Measurements from ENCODE around the gene ARHGEF11. TPM values are rescaled to one million over a fixed set of nuclear protein-coding genes. Genes with fewer than 3 reads are reported as not detected.

ARHGEF11 gene
- total and polyA plus RNA-seq, 9 of the 15 experiments (the other 6 are each of a cell fraction or from before 2014, with no cell fraction given): 0.14 to 15.5 (median 9.0) TPM

GRCh38 chr1:157005965-157006364 lies 39.6 kb downstream of the ARHGEF11 start:
- FAIRE-seq (no peak), DNase-seq (ENCODE audit: extremely low read depth in 1 of 4, low spot score in 3 of 4) (no peak), ATAC-seq (no peak)
- peaks cover 0 to 9% of the 10 kb centered on the region in 2 experiments; a peak in 2 of 5 replicates for H3K4me1 ChIP-seq (replicated peaks in 1 of 2; ENCODE audit: control insufficient read depth in 2 of 2, insufficient read depth in 2 of 2, low read length in 2 of 2)
- 0 out of 3 replicates have a peak, but pooled peaks cover 5% of the 10 kb centered on the region for H3K79me2 ChIP-seq (ENCODE audit: control insufficient read depth, insufficient read depth, low read length)
- H3K9me3 ChIP-seq (replicated peaks; ENCODE audit: control insufficient read depth, insufficient read depth, low read depth, low read length): no peaks in the 10 kb centered on the region
- no peaks in the 10 kb centered on the region for H3K9me1 ChIP-seq (ENCODE audit: control insufficient read depth, insufficient read depth, low read length)
- no peaks in the 10 kb centered on the region for H3K27me3 ChIP-seq (ENCODE audit: control insufficient read depth in 2 of 2, insufficient read depth in 2 of 2, low read length in 2 of 2)
- CTCF ChIA-PET (ENCODE audit: low intra/inter-chr PET ratio): no interaction called here
- no peak overlapping the region for H3K4me3 ChIP-seq
- no peaks in the 10 kb centered on the region for H3K36me3 ChIP-seq (ENCODE audit: control insufficient read depth, insufficient read depth, low read length)
- no peak overlapping the region for H3K9ac ChIP-seq (ENCODE audit: insufficient read depth in 1 of 2, low read depth in 2 of 2, low read length in 2 of 2)
- peaks cover 4% of the 10 kb centered on the region for H4K20me1 ChIP-seq (replicated peaks; ENCODE audit: control insufficient read depth, insufficient read depth, low read length)
- TF ChIP-seq ILF3 (IDR thresholded peaks at IDR 0.05; ENCODE audit: borderline replicate concordance) (no peak), ZNF121 (CRISPR knock-in tag; conservative IDR thresholded peaks at IDR 0.05) (peak; percentile 73), TAF15 (IDR thresholded peaks at IDR 0.05; ENCODE audit: low read depth, low read length) (no peak), CBX5 (IDR thresholded peaks at IDR 0.05; ENCODE audit: borderline replicate concordance, low read depth) (no peak)
- H3K27ac ChIP-seq (ENCODE audit: extremely low read depth, low read depth, low read length): no peak overlapping the region
- intact Hi-C loops (cut with micrococcal nuclease): no loop called here
- 58% methylated on average over 2 of the region's 2 CpGs for WGBS (ENCODE audit: insufficient coverage, low coverage, missing lambda C conversion rate)
- no peak overlapping the region for H2AFZ ChIP-seq (ENCODE audit: low read depth, low read length)
- H3K4me2 ChIP-seq (ENCODE audit: insufficient read depth, low read length): no peak overlapping the region
- POLR2A ChIA-PET: no interaction called here
- no TSS peak for BruUV-seq (replicated peaks)
- in situ Hi-C loops (cut with MboI): no loop called here

- POLR2A ChIA-PET: interaction anchor here (0.6 to 0.7 kb wide), 2 partner anchors 56 to 142 kb away, joined by 3 to 4 read pairs; no protein-coding TSS in a partner anchor
- no peak overlapping the region for H3K4me3 ChIP-seq
- 5% methylated on average over 3 of the region's 3 CpGs for WGBS (ENCODE audit: insufficient coverage, low coverage, missing lambda C conversion rate)
- H3K4me2 ChIP-seq (ENCODE audit: insufficient read depth, low read length): no peak overlapping the region
- no peak overlapping the region for H3K27ac ChIP-seq (ENCODE audit: extremely low read depth, low read depth, low read length)
- FAIRE-seq: no peak
- in situ Hi-C loops (cut with MboI) (no loop called here), intact Hi-C loops (cut with micrococcal nuclease) (no loop called here)
- no peaks in the 10 kb centered on the region for H3K9me3 ChIP-seq (replicated peaks; ENCODE audit: control insufficient read depth, insufficient read depth, low read depth, low read length)
- no peaks in the 10 kb centered on the region for H3K36me3 ChIP-seq (ENCODE audit: control insufficient read depth, insufficient read depth, low read length)
- DNase-seq (ENCODE audit: extremely low read depth in 1 of 4, low spot score in 3 of 4): peak in 1 of 4 experiments; percentile 4
- no peak overlapping the region for H2AFZ ChIP-seq (ENCODE audit: low read depth, low read length)
- H3K27me3 ChIP-seq (ENCODE audit: control insufficient read depth in 2 of 2, insufficient read depth in 2 of 2, low read length in 2 of 2): no peaks in the 10 kb centered on the region
- no TSS peak for BruUV-seq (replicated peaks)
- peaks cover 0 to 9% of the 10 kb centered on the region in 2 experiments; a peak in 2 of 5 replicates for H3K4me1 ChIP-seq (replicated peaks in 1 of 2; ENCODE audit: control insufficient read depth in 2 of 2, insufficient read depth in 2 of 2, low read length in 2 of 2)
- ATAC-seq: no peak
- 0 out of 3 replicates have a peak, but pooled peaks cover 4% of the 10 kb centered on the region for H3K79me2 ChIP-seq (ENCODE audit: control insufficient read depth, insufficient read depth, low read length)
- no peaks in the 10 kb centered on the region for H3K9me1 ChIP-seq (ENCODE audit: control insufficient read depth, insufficient read depth, low read length)
- peaks cover 4% of the 10 kb centered on the region for H4K20me1 ChIP-seq (replicated peaks; ENCODE audit: control insufficient read depth, insufficient read depth, low read length)
- CTCF ChIA-PET (ENCODE audit: low intra/inter-chr PET ratio): no interaction called here
- no peak overlapping the region for H3K9ac ChIP-seq (ENCODE audit: insufficient read depth in 1 of 2, low read depth in 2 of 2, low read length in 2 of 2)
- TF ChIP-seq ZNF57 (CRISPR knock-in tag; IDR thresholded peaks at IDR 0.05) (no peak), NRF1 (conservative IDR thresholded peaks at IDR 0.05 in 1 of 2, IDR thresholded peaks at IDR 0.05 in 1 of 2) (no peak), ERF (CRISPR knock-in tag; IDR thresholded peaks at IDR 0.05) (no peak), ZNF449 (CRISPR knock-in tag; IDR thresholded peaks at IDR 0.05) (no peak), PYGO2 (tag; IDR thresholded peaks at IDR 0.05) (no peak), UBTF (IDR thresholded peaks at IDR 0.05; ENCODE audit: borderline replicate concordance in 1 of 2, low read depth in 2 of 2, low read length in 2 of 2) (no peak), ZZZ3 (IDR thresholded peaks at IDR 0.05) (no peak), NCOA6 (IDR thresholded peaks at IDR 0.05) (no peak), MCM7 (IDR thresholded peaks at IDR 0.05) (no peak), FOXJ2 (tag; IDR thresholded peaks at IDR 0.05) (no peak)
Observed at GRCh38 chr1:157004806-157005205, 40.7 kb downstream of the ARHGEF11 start.

Data from K562 (cell line).